ENCODE measurements around the gene BMPR1B.

The BMPR1B gene

DNA sequence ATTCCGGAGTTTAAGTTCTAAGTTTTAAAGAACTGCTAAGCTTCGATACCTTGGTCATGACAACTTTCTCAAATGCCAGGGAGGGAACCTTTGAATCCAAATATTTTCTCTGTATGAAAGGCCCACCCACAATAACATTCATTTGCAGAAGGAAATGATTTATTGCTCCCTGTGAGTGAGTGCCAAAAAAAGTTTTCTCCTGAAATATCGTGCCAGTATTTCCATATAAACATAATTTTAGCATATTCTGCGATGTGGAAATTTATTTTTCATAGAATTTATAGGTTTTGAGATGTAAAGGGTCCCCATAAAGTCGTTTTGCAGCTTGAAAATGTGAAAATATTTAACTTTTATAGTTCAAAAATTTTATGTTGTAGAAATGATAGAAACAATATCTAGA lies 53.9 kb downstream of the BMPR1B start:
- TF ChIP-seq, protein P1, sequence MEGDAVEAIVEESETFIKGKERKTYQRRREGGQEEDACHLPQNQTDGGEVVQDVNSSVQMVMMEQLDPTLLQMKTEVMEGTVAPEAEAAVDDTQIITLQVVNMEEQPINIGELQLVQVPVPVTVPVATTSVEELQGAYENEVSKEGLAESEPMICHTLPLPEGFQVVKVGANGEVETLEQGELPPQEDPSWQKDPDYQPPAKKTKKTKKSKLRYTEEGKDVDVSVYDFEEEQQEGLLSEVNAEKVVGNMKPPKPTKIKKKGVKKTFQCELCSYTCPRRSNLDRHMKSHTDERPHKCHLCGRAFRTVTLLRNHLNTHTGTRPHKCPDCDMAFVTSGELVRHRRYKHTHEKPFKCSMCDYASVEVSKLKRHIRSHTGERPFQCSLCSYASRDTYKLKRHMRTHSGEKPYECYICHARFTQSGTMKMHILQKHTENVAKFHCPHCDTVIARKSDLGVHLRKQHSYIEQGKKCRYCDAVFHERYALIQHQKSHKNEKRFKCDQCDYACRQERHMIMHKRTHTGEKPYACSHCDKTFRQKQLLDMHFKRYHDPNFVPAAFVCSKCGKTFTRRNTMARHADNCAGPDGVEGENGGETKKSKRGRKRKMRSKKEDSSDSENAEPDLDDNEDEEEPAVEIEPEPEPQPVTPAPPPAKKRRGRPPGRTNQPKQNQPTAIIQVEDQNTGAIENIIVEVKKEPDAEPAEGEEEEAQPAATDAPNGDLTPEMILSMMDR (IDR thresholded peaks at IDR 0.05), result no peak
- TF ChIP-seq ZFX (IDR thresholded peaks at IDR 0.05; ENCODE audit: borderline replicate concordance), result no peak
- H3K27ac ChIP-seq, result no peak overlapping the region

DNA sequence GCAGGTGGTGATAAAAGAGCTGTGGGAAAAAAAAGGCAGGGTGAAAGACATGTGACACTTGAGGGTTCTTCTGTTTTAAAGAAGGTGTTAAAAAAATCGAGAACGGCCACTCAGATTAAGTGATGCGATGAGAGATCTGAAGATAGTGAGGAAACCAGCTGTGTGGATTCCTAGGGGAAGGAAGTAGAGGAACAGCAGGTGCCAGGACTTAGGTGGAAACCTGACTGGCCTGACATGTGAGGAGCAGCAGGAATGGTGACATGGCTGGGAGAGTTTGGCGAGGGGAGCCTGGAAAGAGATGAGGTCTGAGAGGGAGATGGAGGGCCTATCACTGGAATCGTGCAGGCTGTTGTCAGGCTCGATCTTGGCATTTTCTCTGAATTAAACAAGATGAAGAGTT lies 55.5 kb downstream of the BMPR1B start:
- H3K27ac ChIP-seq, result no peak overlapping the region
- TF ChIP-seq ZFX (IDR thresholded peaks at IDR 0.05; ENCODE audit: borderline replicate concordance), result no peak
- TF ChIP-seq, protein P1 (IDR thresholded peaks at IDR 0.05), result no peak

DNA sequence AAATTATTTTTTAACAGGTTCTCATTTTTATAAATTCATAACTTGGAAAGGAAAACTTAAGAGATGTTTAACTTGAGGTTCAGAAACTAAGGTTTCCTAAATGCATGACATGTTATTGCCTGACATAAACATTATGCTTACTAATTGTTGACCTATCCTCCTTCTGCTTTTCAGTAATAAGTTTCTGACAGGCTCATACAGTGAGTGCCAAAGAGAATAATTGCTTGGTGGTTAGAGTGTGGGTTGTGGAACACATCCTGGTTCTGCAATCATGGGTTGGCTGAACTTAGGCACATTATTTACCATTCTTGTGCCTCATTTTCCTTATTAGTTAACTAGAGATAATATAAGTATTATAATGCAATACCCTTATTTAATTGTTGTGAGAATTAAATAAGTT lies 56.5 kb downstream of the BMPR1B start:
- H3K27ac ChIP-seq, result no peak overlapping the region
- TF ChIP-seq ZFX (IDR thresholded peaks at IDR 0.05; ENCODE audit: borderline replicate concordance), result no peak
- TF ChIP-seq, protein P1 (IDR thresholded peaks at IDR 0.05), result no peak

DNA sequence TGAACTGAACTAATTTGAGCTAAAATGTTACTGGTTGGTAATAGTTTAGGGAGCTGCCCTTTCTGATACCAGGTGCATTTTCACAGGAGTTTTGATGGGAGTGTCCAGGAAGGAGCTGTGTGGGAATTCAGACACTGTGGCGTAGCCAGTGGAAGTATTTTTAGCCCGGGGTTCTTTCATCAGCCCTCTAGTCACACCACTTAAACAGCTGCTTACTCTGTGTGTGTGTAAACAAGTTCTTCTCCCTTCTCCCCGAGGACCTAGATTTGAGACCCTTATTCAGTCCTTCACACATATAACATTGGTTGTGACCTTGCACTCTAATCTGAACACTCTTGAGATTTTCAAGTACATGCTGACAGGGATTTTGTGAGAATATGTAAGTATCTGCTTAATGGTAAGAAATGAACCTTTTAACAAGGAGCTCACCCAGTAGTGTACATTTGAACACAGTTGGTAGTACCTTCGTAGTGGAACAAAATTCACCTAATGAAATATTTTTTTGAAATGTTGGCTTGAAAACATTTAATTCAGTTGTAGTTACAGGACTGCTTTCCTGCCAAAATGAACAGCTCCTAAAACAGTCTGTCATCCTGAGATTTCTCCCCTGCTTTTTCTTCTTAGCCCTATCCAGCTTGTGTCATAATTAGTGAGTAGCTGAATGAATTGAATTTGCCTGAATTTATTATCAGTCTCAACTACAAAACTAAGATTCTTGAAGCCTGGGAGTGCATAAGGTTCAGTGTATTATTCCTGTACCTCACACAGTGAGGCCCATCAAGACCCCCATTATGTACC lies 61.8 kb downstream of the BMPR1B start:
- no peak for TF ChIP-seq ZFX (IDR thresholded peaks at IDR 0.05; ENCODE audit: borderline replicate concordance)
- TF ChIP-seq, protein P1 (IDR thresholded peaks at IDR 0.05), result no peak
- H3K27ac ChIP-seq, result no peak overlapping the region

DNA sequence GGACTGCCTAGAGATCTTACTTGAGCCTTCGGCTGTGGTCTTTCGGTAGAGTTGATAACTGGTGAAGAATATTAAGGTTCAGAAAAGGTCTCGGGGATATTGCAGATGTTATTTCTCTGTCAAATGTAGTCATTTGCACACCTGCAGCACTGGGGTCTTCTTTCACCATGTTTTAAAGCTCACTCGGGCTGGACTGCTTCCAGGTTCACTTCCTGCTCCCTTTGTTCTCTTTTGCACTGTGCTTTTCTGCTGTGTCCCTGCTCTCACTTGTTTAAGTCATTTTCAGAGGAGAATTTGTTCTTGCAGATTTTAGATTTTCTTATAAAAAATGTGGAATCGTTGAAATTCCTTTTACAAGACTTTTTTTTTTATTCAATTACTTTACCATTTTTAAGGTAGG lies 68.5 kb downstream of the BMPR1B start:
- TF ChIP-seq, protein P1 (IDR thresholded peaks at IDR 0.05), result no peak
- no peak for TF ChIP-seq ZFX (IDR thresholded peaks at IDR 0.05; ENCODE audit: borderline replicate concordance)
- no peak overlapping the region for H3K27ac ChIP-seq

DNA sequence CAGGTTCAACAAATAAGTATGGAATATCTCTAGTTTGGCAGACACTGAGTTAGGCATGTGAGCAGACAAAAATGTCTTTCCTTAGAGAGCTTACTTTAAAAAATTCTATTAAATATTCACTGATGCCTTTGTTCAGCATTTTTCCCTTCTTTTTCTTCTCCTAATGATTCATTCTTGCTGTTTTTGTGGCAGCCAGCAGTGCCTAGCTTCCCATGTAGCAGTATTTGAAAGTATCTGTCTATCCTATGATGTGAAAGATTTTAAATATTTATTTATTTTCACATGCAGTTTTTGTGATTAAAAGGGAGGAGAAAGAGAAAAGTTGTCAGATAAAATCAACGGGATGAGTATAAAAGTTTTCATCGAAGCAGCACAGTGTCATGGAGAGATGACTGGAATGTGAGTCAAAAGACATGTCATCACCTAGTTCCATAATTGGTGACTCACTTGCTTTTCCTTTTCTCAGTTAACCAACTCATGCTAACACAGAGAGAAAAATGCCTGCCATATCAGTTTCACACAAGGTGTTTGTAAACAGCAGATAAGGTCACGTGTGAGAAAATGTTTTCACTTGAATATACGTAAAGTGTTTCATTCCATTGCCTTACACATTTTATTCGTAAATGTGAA lies 69.8 kb downstream of the BMPR1B start:
- H3K27ac ChIP-seq, result no peak overlapping the region
- TF ChIP-seq ZFX (IDR thresholded peaks at IDR 0.05; ENCODE audit: borderline replicate concordance), result no peak
- TF ChIP-seq, protein P1 (IDR thresholded peaks at IDR 0.05), result no peak

DNA sequence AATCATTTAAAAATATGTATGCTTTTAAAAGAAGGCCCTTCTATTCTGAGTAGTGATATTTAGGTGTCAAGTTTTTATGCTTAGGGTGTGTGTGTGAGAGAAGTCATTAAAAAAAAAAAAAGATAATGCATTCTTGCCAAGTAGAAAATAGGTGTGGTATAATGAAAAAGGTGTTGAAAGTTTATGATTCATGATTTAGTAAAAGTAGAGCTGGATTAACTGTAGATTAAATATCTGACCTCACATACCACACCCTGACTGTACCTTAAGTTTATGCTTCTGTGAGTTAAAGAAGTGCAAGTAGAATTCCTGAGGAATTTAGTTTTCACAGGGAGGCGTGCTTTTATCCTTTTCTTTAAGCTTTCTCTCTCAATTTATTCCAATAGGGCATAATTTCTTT lies 71.1 kb downstream of the BMPR1B start:
- TF ChIP-seq, protein P1 (IDR thresholded peaks at IDR 0.05), result no peak
- TF ChIP-seq ZFX (IDR thresholded peaks at IDR 0.05; ENCODE audit: borderline replicate concordance), result no peak
- no peak overlapping the region for H3K27ac ChIP-seq
